ENCODE measurements around the gene TRPC4.
"Not testable (repeated sequence)": the region's sequence is repeated elsewhere in the genome, so short reads cannot be mapped to it uniquely, and the experiment has no call there.

TRPC4 gene

GRCh38 chr13:37816276-37816675 lies 53.3 kb downstream of the TRPC4 start:
- no peak for DNase-seq (ENCODE audit: low read depth)

- DNase-seq (ENCODE audit: low read depth), result no peak
Observed at GRCh38 chr13:37811441-37811840, 58.1 kb downstream of the TRPC4 start.

- no peak for DNase-seq (ENCODE audit: low read depth)
Observed at GRCh38 chr13:37806666-37807065, 62.9 kb downstream of the TRPC4 start.

GRCh38 chr13:37797631-37798030 lies 71.9 kb downstream of the TRPC4 start:
- DNase-seq (ENCODE audit: low read depth), result no peak

GRCh38 chr13:37796795-37797194 lies 72.8 kb downstream of the TRPC4 start:
- not testable (repeated sequence) for DNase-seq (ENCODE audit: low read depth)

GRCh38 chr13:37795326-37795725 lies 74.2 kb downstream of the TRPC4 start:
- DNase-seq (ENCODE audit: low read depth), result no peak

- DNase-seq (ENCODE audit: low read depth), result no peak
Observed at GRCh38 chr13:37791699-37792098, 77.9 kb downstream of the TRPC4 start.

GRCh38 chr13:37788346-37788745 lies 81.2 kb downstream of the TRPC4 start:
- no peak for DNase-seq (ENCODE audit: low read depth)

- no peak for DNase-seq (ENCODE audit: low read depth)
Observed at GRCh38 chr13:37777676-37778075, 91.9 kb downstream of the TRPC4 start.

- DNase-seq (ENCODE audit: low read depth), result no peak
Observed at GRCh38 chr13:37775871-37776270, 93.7 kb downstream of the TRPC4 start.

GRCh38 chr13:37772644-37773043 lies 96.9 kb downstream of the TRPC4 start:
- no peak for DNase-seq (ENCODE audit: low read depth)

- no peak for DNase-seq (ENCODE audit: low read depth)
Observed at GRCh38 chr13:37769545-37769944, 100.0 kb downstream of the TRPC4 start.

- no peak for DNase-seq (ENCODE audit: low read depth)
Observed at GRCh38 chr13:37769078-37769477, 100.5 kb downstream of the TRPC4 start.

GRCh38 chr13:37766502-37766901 lies 103.1 kb downstream of the TRPC4 start:
- DNase-seq (ENCODE audit: low read depth), result no peak

- no peak for DNase-seq (ENCODE audit: low read depth)
Observed at GRCh38 chr13:37755349-37755748, 114.2 kb downstream of the TRPC4 start.

GRCh38 chr13:37753776-37754175 lies 115.8 kb downstream of the TRPC4 start:
- DNase-seq (ENCODE audit: low read depth), result no peak

- no peak for DNase-seq (ENCODE audit: low read depth)
Observed at GRCh38 chr13:37752146-37752545, 117.4 kb downstream of the TRPC4 start.

GRCh38 chr13:37751025-37751424 lies 118.5 kb downstream of the TRPC4 start:
- DNase-seq (ENCODE audit: low read depth), result no peak

- DNase-seq (ENCODE audit: low read depth), result no peak
Observed at GRCh38 chr13:37748913-37749312, 120.7 kb downstream of the TRPC4 start.

- DNase-seq (ENCODE audit: low read depth), result no peak
Observed at GRCh38 chr13:37747071-37747612, 122.4 kb downstream of the TRPC4 start.

GRCh38 chr13:37741536-37741935 lies 128.0 kb downstream of the TRPC4 start:
- DNase-seq (ENCODE audit: low read depth), result no peak

- no peak for DNase-seq (ENCODE audit: low read depth)
Observed at GRCh38 chr13:37736045-37736444, 133.5 kb downstream of the TRPC4 start.

- DNase-seq (ENCODE audit: low read depth), result no peak
Observed at GRCh38 chr13:37735293-37735692, 134.3 kb downstream of the TRPC4 start.

- no peak for DNase-seq (ENCODE audit: low read depth)
Observed at GRCh38 chr13:37729876-37730275, 139.7 kb downstream of the TRPC4 start.
